CD14-positive monocyte (primary cell): ENCODE results near the gene FRMPD4. TPM values are rescaled to one million over a fixed set of nuclear protein-coding genes. Genes with fewer than 3 reads are reported as not detected.

Experiments used
- DNase-seq, 3 donors: peaks; one replicate each; pipeline ENCODE4 v3.0.0-alpha.2; 2011 to 2022
- H2AFZ ChIP-seq: 2 replicates; pipeline ENCODE4 v1.6.0; 2012; ENCODE audit warnings: mild to moderate bottlenecking, low read depth, low read length, inconsistent platforms; ENCODE audit not compliant: insufficient read depth, poor library complexity, severe bottlenecking
- H3K27ac ChIP-seq, 2 donors: 1 replicate in 1 of 2; 2 replicates in 1 of 2; pipeline ENCODE4 v1.5.1; 2012 to 2013; ENCODE audit warnings: low read length in 2 of 2, control low read depth in 1 of 2, inconsistent platforms in 1 of 2, low read depth in 1 of 2, mild to moderate bottlenecking in 1 of 2
- H3K27me3 ChIP-seq, 2 donors: one replicate each; pipeline versions ENCODE4 v1.6.0 to v1.6.1; 2011 to 2013; ENCODE audit warnings: low read length in 2 of 2; ENCODE audit not compliant: control insufficient read depth in 2 of 2, insufficient read depth in 2 of 2
- H3K36me3 ChIP-seq, 2 donors: replicated peaks in 1 of 2; 1 replicate in 1 of 2; 2 replicates in 1 of 2; pipeline versions ENCODE4 v1.5.1 to v1.6.1; 2012 to 2013; ENCODE audit warnings: low read length in 2 of 2, control low read depth in 1 of 2, inconsistent platforms in 1 of 2, mild to moderate bottlenecking in 1 of 2; ENCODE audit not compliant: insufficient read depth in 2 of 2, control insufficient read depth in 1 of 2
- H3K4me1 ChIP-seq, 2 donors: 1 replicate in 1 of 2; 2 replicates in 1 of 2; pipeline versions ENCODE4 v1.5.1 to v1.6.1; 2012 to 2013; ENCODE audit warnings: low read length in 2 of 2, control low read depth in 1 of 2, inconsistent platforms in 1 of 2, mild to moderate bottlenecking in 1 of 2, moderate library complexity in 1 of 2; ENCODE audit not compliant: insufficient read depth in 2 of 2, control insufficient read depth in 1 of 2
- H3K4me2 ChIP-seq: replicated peaks from 2 replicates; pipeline ENCODE3; 2012; ENCODE audit warnings: low read length, moderate library complexity, mild to moderate bottlenecking; ENCODE audit not compliant: poor library complexity, severe bottlenecking; ENCODE audit errors: extremely low read depth
- H3K4me3 ChIP-seq, 3 experiments: fragments of 200-600 bp in 1 of 3; sonication (generic) in 1 of 3; replicated peaks in 1 of 3; 1 replicate in 2 of 3; 2 replicates in 1 of 3; pipeline ENCODE4 v1.5.1; 2011 to 2013; ENCODE audit warnings: low read length in 3 of 3, mild to moderate bottlenecking in 3 of 3, control low read depth in 2 of 3, low read depth in 2 of 3, inconsistent platforms in 1 of 3, moderate library complexity in 1 of 3
- H3K79me2 ChIP-seq: 2 replicates; pipeline ENCODE4 v1.6.0; 2012; ENCODE audit warnings: mild to moderate bottlenecking, control low read depth, inconsistent platforms, low read length, moderate library complexity; ENCODE audit not compliant: insufficient read depth
- H3K9ac ChIP-seq: 2 replicates; pipeline ENCODE4 v1.6.0; 2017; ENCODE audit warnings: low read length, mild to moderate bottlenecking; ENCODE audit not compliant: insufficient read depth, poor library complexity, severe bottlenecking
- H3K9me3 ChIP-seq, 2 donors: replicated peaks in 1 of 2; 1 replicate in 1 of 2; 2 replicates in 1 of 2; pipeline versions ENCODE4 v1.5.1 to v1.6.1; 2012 to 2013; ENCODE audit warnings: low read length in 2 of 2, control low read depth in 1 of 2; ENCODE audit not compliant: control insufficient read depth in 1 of 2, insufficient read depth in 1 of 2
- H4K20me1 ChIP-seq: 2 replicates; pipeline ENCODE4 v1.6.0; 2012; ENCODE audit warnings: mild to moderate bottlenecking, low read length, control low read depth, moderate library complexity; ENCODE audit not compliant: insufficient read depth
- H3K27ac Mint-ChIP-seq, 7 donors: one replicate each; pipeline ENCODE4 v1.8.0; 2020; ENCODE audit warnings: mild to moderate bottlenecking in 7 of 7, mixed read lengths in 7 of 7, moderate library complexity in 6 of 7, inconsistent platforms in 2 of 7
- H3K27me3 Mint-ChIP-seq, 3 donors: one replicate each; pipeline ENCODE4 v1.8.0; 2021 to 2022; ENCODE audit warnings: low read depth in 3 of 3, mild to moderate bottlenecking in 3 of 3, mixed read lengths in 3 of 3, moderate library complexity in 3 of 3, inconsistent platforms in 1 of 3
- H3K36me3 Mint-ChIP-seq, 2 donors: one replicate each; pipeline ENCODE4 v1.8.0; 2020; ENCODE audit warnings: mixed read lengths in 2 of 2, inconsistent platforms in 1 of 2, mild to moderate bottlenecking in 1 of 2
- H3K4me1 Mint-ChIP-seq: one replicate; pipeline ENCODE4 v1.8.0; 2020; ENCODE audit warnings: mild to moderate bottlenecking, mixed read lengths
- H3K4me3 Mint-ChIP-seq, 2 donors: one replicate each; pipeline ENCODE4 v1.8.0; 2020; ENCODE audit warnings: mild to moderate bottlenecking in 2 of 2, mixed read lengths in 2 of 2, moderate library complexity in 1 of 2
- H3K9me3 Mint-ChIP-seq, 7 donors: one replicate each; pipeline ENCODE4 v1.8.0; 2020 to 2022; ENCODE audit warnings: mixed read lengths in 7 of 7, mild to moderate bottlenecking in 6 of 7, moderate library complexity in 6 of 7, inconsistent platforms in 2 of 7
- WGBS: methylation state at CpG from one replicate; pipeline ENCODE4 v1.1.5; 2013; ENCODE audit warnings: missing lambda C conversion rate; ENCODE audit not compliant: insufficient coverage; 5-methylcytosine and 5-hydroxymethylcytosine counted together
- intact Hi-C, 2 donors: fragments of 100-400 bp; cut with micrococcal nuclease; formaldehyde crosslinking; loops; one replicate each; pipeline versions ENCODE4 v1.15.0 to v1.15.1; 2023
- polyA plus RNA-seq, 3 donors: library from polyadenylated mRNA; depleted of rRNA in 1 of 3; unstranded in 2 of 3; stranded (reverse) in 1 of 3; fragments of 300-500 nt in 2 of 3; fragments of >200 nt in 1 of 3; fragmentation: Illumina TruSeq in 2 of 3; gene quantifications; 1 replicate in 2 of 3; 2 replicates in 1 of 3; pipeline ENCODE4 v1.2.3, GENCODE V29; 2012 to 2021
- TF ChIP-seq, protein P1 (sequence below): fragments of 200-600 bp; IDR thresholded peaks from one replicate; pipeline ENCODE4 v1.8.0; 2022; ENCODE audit warnings: antibody characterized with exemption, mild to moderate bottlenecking

FRMPD4 gene
- polyA plus RNA-seq, 3 donors, result not detected

DNA sequence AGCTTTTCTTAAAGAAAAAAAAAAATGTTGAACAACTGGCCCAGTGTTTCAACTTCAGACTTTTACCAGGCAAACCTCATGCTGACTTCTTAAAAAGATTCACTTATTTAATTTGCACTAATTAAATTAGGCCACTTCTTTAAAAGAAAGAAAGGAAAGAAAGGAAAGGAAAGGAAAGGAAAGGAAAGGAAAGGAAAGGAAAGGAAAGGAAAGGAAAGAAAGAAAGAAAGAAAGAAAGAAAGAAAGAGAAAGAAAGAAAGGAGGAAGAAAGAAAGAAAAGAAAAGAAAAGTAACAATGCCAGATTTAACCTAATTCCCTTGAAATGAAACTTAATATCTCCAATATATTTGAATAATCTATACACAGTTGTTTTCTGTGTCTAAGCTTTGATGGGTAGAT lies 581.6 kb downstream of the FRMPD4 start:
- no peaks in the 10 kb centered on the region for H4K20me1 ChIP-seq
- no peaks in the 10 kb centered on the region for H3K4me1 Mint-ChIP-seq
- no peak overlapping the region for H3K4me3 Mint-ChIP-seq
- H3K9ac ChIP-seq, result no peak overlapping the region
- H2AFZ ChIP-seq, result no peak overlapping the region
- H3K4me3 ChIP-seq, result no peak overlapping the region
- H3K27me3 ChIP-seq, result peaks cover 0 to 2% of the 10 kb centered on the region in 2 donors
- H3K36me3 ChIP-seq, result no peaks in the 10 kb centered on the region
- no peak for DNase-seq
- H3K79me2 ChIP-seq, result no peaks in the 10 kb centered on the region
- H3K9me3 Mint-ChIP-seq, result peaks cover 0 to 3% (median 0%) of the 10 kb centered on the region in 7 donors
- no peaks in the 10 kb centered on the region for H3K36me3 Mint-ChIP-seq
- H3K4me1 ChIP-seq, result no peaks in the 10 kb centered on the region
- no peak overlapping the region for H3K27ac ChIP-seq
- H3K9me3 ChIP-seq, result no peaks in the 10 kb centered on the region
- no peak overlapping the region for H3K4me2 ChIP-seq
- intact Hi-C loops, result no loop called here
- H3K27me3 Mint-ChIP-seq, result peaks cover 1 to 7% (median 1%) of the 10 kb centered on the region in 3 donors
- no peak overlapping the region for H3K27ac Mint-ChIP-seq
- TF ChIP-seq, protein P1, sequence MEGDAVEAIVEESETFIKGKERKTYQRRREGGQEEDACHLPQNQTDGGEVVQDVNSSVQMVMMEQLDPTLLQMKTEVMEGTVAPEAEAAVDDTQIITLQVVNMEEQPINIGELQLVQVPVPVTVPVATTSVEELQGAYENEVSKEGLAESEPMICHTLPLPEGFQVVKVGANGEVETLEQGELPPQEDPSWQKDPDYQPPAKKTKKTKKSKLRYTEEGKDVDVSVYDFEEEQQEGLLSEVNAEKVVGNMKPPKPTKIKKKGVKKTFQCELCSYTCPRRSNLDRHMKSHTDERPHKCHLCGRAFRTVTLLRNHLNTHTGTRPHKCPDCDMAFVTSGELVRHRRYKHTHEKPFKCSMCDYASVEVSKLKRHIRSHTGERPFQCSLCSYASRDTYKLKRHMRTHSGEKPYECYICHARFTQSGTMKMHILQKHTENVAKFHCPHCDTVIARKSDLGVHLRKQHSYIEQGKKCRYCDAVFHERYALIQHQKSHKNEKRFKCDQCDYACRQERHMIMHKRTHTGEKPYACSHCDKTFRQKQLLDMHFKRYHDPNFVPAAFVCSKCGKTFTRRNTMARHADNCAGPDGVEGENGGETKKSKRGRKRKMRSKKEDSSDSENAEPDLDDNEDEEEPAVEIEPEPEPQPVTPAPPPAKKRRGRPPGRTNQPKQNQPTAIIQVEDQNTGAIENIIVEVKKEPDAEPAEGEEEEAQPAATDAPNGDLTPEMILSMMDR, result no peak

DNA sequence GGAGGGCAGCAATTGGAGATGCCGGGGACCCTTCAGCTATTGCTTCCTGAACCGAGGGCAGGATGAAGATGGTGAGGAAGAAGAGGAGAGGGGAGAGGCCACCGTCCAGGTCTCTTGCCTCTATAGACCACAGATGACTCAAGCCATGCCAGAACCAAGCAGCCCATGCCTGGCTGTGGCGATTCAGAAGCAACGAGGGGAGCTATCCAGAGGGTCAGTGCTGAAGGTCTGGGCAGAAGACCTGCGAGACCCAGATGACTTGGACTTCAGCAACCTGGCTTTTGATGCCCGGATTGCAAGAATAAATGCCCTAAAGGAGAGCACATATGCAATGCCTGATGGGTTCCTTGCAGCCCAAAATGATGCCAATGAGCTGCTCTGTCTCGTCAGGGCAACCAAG lies 582.8 kb downstream of the FRMPD4 start:
- Mint-ChIP-seq H3K27me3 (peaks cover 1 to 7% (median 1%) of the 10 kb centered on the region in 3 donors), H3K27ac (no peak overlapping the region), H3K4me3 (no peak overlapping the region), H3K4me1 (no peaks in the 10 kb centered on the region), H3K9me3 (peaks cover 0 to 3% (median 0%) of the 10 kb centered on the region in 7 donors), H3K36me3 (no peaks in the 10 kb centered on the region)
- Histone ChIP-seq H3K27me3 (peaks cover 0 to 2% of the 10 kb centered on the region in 2 donors), H3K9me3 (no peaks in the 10 kb centered on the region), H3K9ac (no peak overlapping the region), H3K36me3 (no peaks in the 10 kb centered on the region), H3K27ac (no peak overlapping the region), H4K20me1 (no peaks in the 10 kb centered on the region), H3K79me2 (no peaks in the 10 kb centered on the region), H3K4me1 (no peaks in the 10 kb centered on the region), H3K4me3 (no peak overlapping the region), H2AFZ (no peak overlapping the region), H3K4me2 (no peak overlapping the region)
- intact Hi-C loops, result no loop called here
- DNase-seq, result no peak
- TF ChIP-seq, protein P1, result no peak
- WGBS, result 69% methylated on average over 3 of the region's 8 CpGs
